Chondrocyte (in vitro differentiated cells): ENCODE data around the gene PRKAR1B. TPM values are rescaled to one million over a fixed set of nuclear protein-coding genes. Genes with fewer than 3 reads are reported as not detected.
"Not testable (repeated sequence)": the region's sequence is repeated elsewhere in the genome, so short reads cannot be mapped to it uniquely, and the experiment has no call there.

Experiments used
- DNase-seq: peaks from one replicate; pipeline ENCODE4 v3.0.0; 2021; ENCODE audit warnings: mixed read lengths, low spot score
- H3K27ac Mint-ChIP-seq: one replicate; pipeline ENCODE4 v1.8.0; 2021; ENCODE audit warnings: mild to moderate bottlenecking, moderate library complexity, mixed read lengths; ENCODE audit not compliant: unreplicated experiment
- H3K27me3 Mint-ChIP-seq: 2 replicates; pipeline ENCODE4 v1.8.0; 2021; ENCODE audit warnings: low read depth, mixed read lengths
- H3K36me3 Mint-ChIP-seq: 2 replicates; pipeline ENCODE4 v1.8.0; 2021; ENCODE audit warnings: low read depth, mixed read lengths
- H3K4me1 Mint-ChIP-seq: 2 replicates; pipeline ENCODE4 v1.8.0; 2021; ENCODE audit warnings: low read depth, mild to moderate bottlenecking, mixed read lengths
- H3K4me3 Mint-ChIP-seq: one replicate; pipeline ENCODE4 v1.8.0; 2021; ENCODE audit warnings: mild to moderate bottlenecking, moderate library complexity, mixed read lengths; ENCODE audit not compliant: unreplicated experiment
- H3K9me3 Mint-ChIP-seq: 2 replicates; pipeline ENCODE4 v1.8.0; 2021; ENCODE audit warnings: low read depth, mixed read lengths
- CTCF ChIP-seq: fragments of 200-600 bp; sonication (generic); IDR thresholded peaks from 2 replicates; pipeline ENCODE4 v1.5.0; 2021; ENCODE audit warnings: antibody characterized with exemption, mild to moderate bottlenecking, moderate library complexity
- total RNA-seq: library from RNA; stranded (reverse); gene quantifications from 3 replicates; pipeline ENCODE4 v1.2.1, GENCODE V29; 2021

Gene PRKAR1B
- total RNA-seq, 1 donor from 2014 or later, result 7.7 TPM

DNA sequence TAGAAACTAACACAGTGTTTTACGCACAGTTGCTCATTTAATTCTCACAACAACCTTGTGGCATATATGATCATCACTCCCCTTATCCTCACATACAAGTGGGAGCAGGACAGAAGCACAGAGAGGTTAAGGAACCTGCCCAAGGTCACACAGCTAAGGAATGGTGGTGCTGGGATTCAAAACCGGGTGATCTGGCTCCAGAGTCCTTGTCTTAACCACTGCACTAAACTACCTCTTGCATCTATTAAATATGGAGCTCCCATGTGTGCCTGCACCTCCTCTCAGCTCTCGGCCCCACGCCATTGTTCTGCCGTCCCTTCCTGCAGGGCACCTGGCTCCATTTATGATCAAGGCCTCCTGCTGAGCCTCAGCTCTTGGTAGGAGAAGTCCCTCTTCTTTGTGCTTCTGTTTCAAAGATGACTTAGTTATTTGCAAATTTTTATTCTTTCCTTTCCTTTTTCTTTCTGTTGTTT lies 107.7 kb downstream of the PRKAR1B start:
- no peak for TF ChIP-seq CTCF
- DNase-seq, result peak; percentile 35
- H3K4me3 Mint-ChIP-seq, result no peak overlapping the region
- peaks cover 6% of the 10 kb centered on the region for H3K36me3 Mint-ChIP-seq
- H3K27ac Mint-ChIP-seq, result no peak overlapping the region
- H3K27me3 Mint-ChIP-seq, result no peaks in the 10 kb centered on the region
- H3K4me1 Mint-ChIP-seq, result peaks cover 3% of the 10 kb centered on the region
- peaks cover 27% of the 10 kb centered on the region for H3K9me3 Mint-ChIP-seq

- Mint-ChIP-seq H3K9me3 (peaks cover 25% of the 10 kb centered on the region), H3K27me3 (no peaks in the 10 kb centered on the region), H3K27ac (no peak overlapping the region), H3K4me1 (peaks cover 3% of the 10 kb centered on the region), H3K4me3 (no peak overlapping the region), H3K36me3 (peaks cover 5% of the 10 kb centered on the region)
- TF ChIP-seq CTCF, result no peak
- DNase-seq, result peak; percentile 32
These were observed 108.3 kb downstream of the PRKAR1B start for GRCh38 chr7:618539-619367.

GRCh38 chr7:617614-618538 lies 109.2 kb downstream of the PRKAR1B start:
- no peak for TF ChIP-seq CTCF
- Mint-ChIP-seq H3K27me3 (no peaks in the 10 kb centered on the region), H3K4me3 (no peak overlapping the region), H3K4me1 (peaks cover 3% of the 10 kb centered on the region), H3K27ac (no peak overlapping the region), H3K36me3 (peaks cover 5% of the 10 kb centered on the region), H3K9me3 (peaks cover 19% of the 10 kb centered on the region)
- no peak for DNase-seq

GRCh38 chr7:613442-614140 lies 113.5 kb downstream of the PRKAR1B start:
- peak; percentile 92 for DNase-seq
- TF ChIP-seq CTCF, result no peak
- Mint-ChIP-seq H3K36me3 (no peaks in the 10 kb centered on the region), H3K9me3 (peaks cover 5% of the 10 kb centered on the region), H3K4me3 (no peak overlapping the region), H3K4me1 (peaks cover 22% of the 10 kb centered on the region), H3K27me3 (no peaks in the 10 kb centered on the region), H3K27ac (no peak overlapping the region)

DNA sequence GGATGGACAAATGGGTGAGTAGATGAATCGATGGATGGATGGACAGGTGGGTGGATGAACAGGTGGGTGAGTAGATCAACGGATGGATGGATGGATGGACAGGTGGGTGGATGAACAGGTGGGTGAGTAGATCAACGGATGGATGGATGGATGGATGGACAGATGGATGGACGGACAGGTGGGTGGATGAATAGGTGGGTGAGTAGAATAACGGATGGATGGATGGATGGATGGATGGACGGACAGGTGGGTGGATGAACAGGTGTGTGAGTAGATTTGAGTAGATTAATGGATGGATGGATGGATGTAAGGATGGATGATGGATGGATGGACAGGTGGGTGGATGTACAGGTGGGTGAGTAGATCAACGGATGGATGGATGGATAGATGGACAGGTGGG lies 115.2 kb downstream of the PRKAR1B start:
- not testable (repeated sequence) for DNase-seq, H3K36me3 Mint-ChIP-seq, H3K9me3 Mint-ChIP-seq, H3K27ac Mint-ChIP-seq, H3K27me3 Mint-ChIP-seq, H3K4me3 Mint-ChIP-seq
- H3K4me1 Mint-ChIP-seq, result peaks cover 31% of the 10 kb centered on the region
